Trophoblast cell (in vitro differentiated cells and primary cell): ENCODE data around the gene PLCH1.

Source experiments
- DNase-seq, 2 donors: peaks; one replicate each; pipeline ENCODE4 v3.0.0-alpha.2; 2016
- H2AFZ ChIP-seq: 2 replicates; pipeline ENCODE4 v1.6.1; 2013; ENCODE audit warnings: low read length, moderate library complexity, mild to moderate bottlenecking; ENCODE audit not compliant: insufficient read depth, poor library complexity
- H2AK5ac ChIP-seq: 2 replicates; pipeline ENCODE4 v1.6.1; 2013; ENCODE audit warnings: mild to moderate bottlenecking, low read length
- H2BK120ac ChIP-seq: 2 replicates; pipeline ENCODE4 v1.6.1; 2013; ENCODE audit warnings: low read length, mild to moderate bottlenecking, moderate library complexity; ENCODE audit not compliant: insufficient read depth, poor library complexity
- H2BK12ac ChIP-seq: 2 replicates; pipeline ENCODE4 v1.6.1; 2013; ENCODE audit warnings: mild to moderate bottlenecking, low read length, moderate library complexity
- H2BK5ac ChIP-seq: 2 replicates; pipeline ENCODE4 v1.6.1; 2013; ENCODE audit warnings: low read length, low read depth, moderate library complexity, mild to moderate bottlenecking; ENCODE audit not compliant: poor library complexity
- H3K14ac ChIP-seq: 2 replicates; pipeline ENCODE4 v1.6.1; 2013; ENCODE audit warnings: mild to moderate bottlenecking, low read length
- H3K18ac ChIP-seq: 2 replicates; pipeline ENCODE4 v1.6.1; 2013; ENCODE audit warnings: mild to moderate bottlenecking, low read length
- H3K23ac ChIP-seq: 2 replicates; pipeline ENCODE4 v1.6.1; 2013; ENCODE audit warnings: low read length
- H3K27ac ChIP-seq: 2 replicates; pipeline ENCODE4 v1.5.1; 2013; ENCODE audit warnings: low read depth, mild to moderate bottlenecking, inconsistent platforms, low read length, moderate library complexity
- H3K27me3 ChIP-seq: 2 replicates; pipeline ENCODE4 v1.6.1; 2013; ENCODE audit warnings: inconsistent platforms, mild to moderate bottlenecking, low read length, moderate library complexity; ENCODE audit not compliant: insufficient read depth
- H3K36me3 ChIP-seq, 2 experiments: 1 replicate in 1 of 2; 2 replicates in 1 of 2; pipeline ENCODE4 v1.6.1; 2013; ENCODE audit warnings: low read length in 2 of 2, mild to moderate bottlenecking in 2 of 2, moderate library complexity in 1 of 2; ENCODE audit not compliant: insufficient read depth in 2 of 2, control insufficient read depth in 1 of 2
- H3K4ac ChIP-seq: 2 replicates; pipeline ENCODE4 v1.6.1; 2013; ENCODE audit warnings: low read depth, mild to moderate bottlenecking, low read length, moderate library complexity
- H3K4me1 ChIP-seq, 2 experiments: 1 replicate in 1 of 2; 2 replicates in 1 of 2; pipeline ENCODE4 v1.6.1; 2013; ENCODE audit warnings: low read length in 2 of 2, mild to moderate bottlenecking in 2 of 2, moderate library complexity in 1 of 2; ENCODE audit not compliant: insufficient read depth in 2 of 2, control insufficient read depth in 1 of 2
- H3K4me2 ChIP-seq: 2 replicates; pipeline ENCODE4 v1.6.1; 2013; ENCODE audit warnings: inconsistent platforms, mild to moderate bottlenecking, low read length, moderate library complexity
- H3K4me3 ChIP-seq: 2 replicates; pipeline ENCODE4 v1.5.1; 2013; ENCODE audit warnings: mild to moderate bottlenecking, low read depth, low read length, inconsistent platforms
- H3K79me1 ChIP-seq: one replicate; pipeline ENCODE4 v1.6.1; 2013; ENCODE audit warnings: low read length
- H3K79me2 ChIP-seq: 2 replicates; pipeline ENCODE4 v1.6.1; 2013; ENCODE audit warnings: low read length, mild to moderate bottlenecking; ENCODE audit not compliant: control insufficient read depth, insufficient read depth, poor library complexity
- H3K9ac ChIP-seq: 2 replicates; pipeline ENCODE4 v1.6.1; 2013; ENCODE audit warnings: mild to moderate bottlenecking, low read length
- H3K9me3 ChIP-seq: 2 replicates; pipeline ENCODE4 v1.6.1; 2013; ENCODE audit warnings: low read depth, mild to moderate bottlenecking, control low read depth, inconsistent platforms, low read length; ENCODE audit not compliant: insufficient read depth
- H4K12ac ChIP-seq: 2 replicates; pipeline ENCODE4 v1.6.1; 2013; ENCODE audit warnings: low read depth, mild to moderate bottlenecking, low read length, moderate library complexity
- H4K8ac ChIP-seq: 2 replicates; pipeline ENCODE4 v1.6.1; 2013; ENCODE audit warnings: low read depth, mild to moderate bottlenecking, low read length, moderate library complexity
- H4K91ac ChIP-seq: one replicate; pipeline ENCODE4 v1.6.1; 2013; ENCODE audit warnings: low read depth, mild to moderate bottlenecking, low read length, moderate library complexity
- WGBS: extraction: QIAGEN DNeasy Blood & Tissue Kit; methylation state at CpG from one replicate; pipeline ENCODE4 v1.1.7; 2013; ENCODE audit warnings: missing lambda C conversion rate; ENCODE audit not compliant: insufficient read length, insufficient coverage; ENCODE audit errors: extremely low coverage; 5-methylcytosine and 5-hydroxymethylcytosine counted together

Gene PLCH1

GRCh38 chr3:155354658-155355057, 390.2 kb downstream of the PLCH1 start:
- H3K36me3 ChIP-seq: no peaks in the 10 kb centered on the region
- no peak for DNase-seq
- no peak overlapping the region for H2AFZ ChIP-seq
- no peak overlapping the region for H3K23ac ChIP-seq
- no peak overlapping the region for H2BK5ac ChIP-seq
- H3K79me2 ChIP-seq: no peaks in the 10 kb centered on the region
- H3K9me3 ChIP-seq: no peaks in the 10 kb centered on the region
- no peak overlapping the region for H4K8ac ChIP-seq
- no peak overlapping the region for H3K9ac ChIP-seq
- H3K14ac ChIP-seq: peak overlapping the region; percentile 14
- H2BK12ac ChIP-seq: no peak overlapping the region
- no peak overlapping the region for H3K4me2 ChIP-seq
- peak overlapping the region; percentile 32 for H4K91ac ChIP-seq
- H3K18ac ChIP-seq: no peak overlapping the region
- H3K79me1 ChIP-seq: no peaks in the 10 kb centered on the region
- H2BK120ac ChIP-seq: no peak overlapping the region
- H4K12ac ChIP-seq: no peak overlapping the region
- no peak overlapping the region for H2AK5ac ChIP-seq
- no peak overlapping the region for H3K4ac ChIP-seq
- H3K27ac ChIP-seq: no peak overlapping the region
- no peak overlapping the region for H3K4me3 ChIP-seq
- no peaks in the 10 kb centered on the region for H3K27me3 ChIP-seq
- peaks cover 0 to 7% of the 10 kb centered on the region in 2 experiments for H3K4me1 ChIP-seq

- H4K91ac ChIP-seq: no peak overlapping the region
- no peaks in the 10 kb centered on the region for H3K36me3 ChIP-seq
- no peaks in the 10 kb centered on the region for H3K79me2 ChIP-seq
- H3K4me3 ChIP-seq: no peak overlapping the region
- H2AK5ac ChIP-seq: no peak overlapping the region
- H2BK12ac ChIP-seq: no peak overlapping the region
- no peaks in the 10 kb centered on the region for H3K79me1 ChIP-seq
- no CpG with 5 or more reads among the region's 6 CpGs for WGBS
- H2AFZ ChIP-seq: no peak overlapping the region
- no peaks in the 10 kb centered on the region for H3K9me3 ChIP-seq
- no peak overlapping the region for H3K9ac ChIP-seq
- no peak overlapping the region for H3K27ac ChIP-seq
- no peak overlapping the region for H3K14ac ChIP-seq
- H3K4ac ChIP-seq: no peak overlapping the region
- peak in 1 of 2 donors; percentile 78 for DNase-seq
- no peak overlapping the region for H3K4me2 ChIP-seq
- H3K23ac ChIP-seq: no peak overlapping the region
- no peak overlapping the region for H2BK120ac ChIP-seq
- no peak overlapping the region for H4K8ac ChIP-seq
- no peaks in the 10 kb centered on the region for H3K27me3 ChIP-seq
- no peak overlapping the region for H4K12ac ChIP-seq
- H3K4me1 ChIP-seq: peaks cover 0 to 7% of the 10 kb centered on the region in 2 experiments
- H3K18ac ChIP-seq: no peak overlapping the region
- no peak overlapping the region for H2BK5ac ChIP-seq
These were observed 391.9 kb downstream of the PLCH1 start for GRCh38 chr3:155352900-155353490.

- no peak overlapping the region for H2BK120ac ChIP-seq
- peaks cover 0 to 7% of the 10 kb centered on the region in 2 experiments for H3K4me1 ChIP-seq
- H3K14ac ChIP-seq: no peak overlapping the region
- H3K79me1 ChIP-seq: no peaks in the 10 kb centered on the region
- H3K4ac ChIP-seq: no peak overlapping the region
- H2BK5ac ChIP-seq: no peak overlapping the region
- no peak overlapping the region for H4K8ac ChIP-seq
- H3K27ac ChIP-seq: no peak overlapping the region
- H4K91ac ChIP-seq: no peak overlapping the region
- H2AFZ ChIP-seq: no peak overlapping the region
- H3K9ac ChIP-seq: no peak overlapping the region
- no peaks in the 10 kb centered on the region for H3K9me3 ChIP-seq
- no peaks in the 10 kb centered on the region for H3K36me3 ChIP-seq
- no peak overlapping the region for H3K4me3 ChIP-seq
- no CpG with 5 or more reads among the region's 1 CpG for WGBS
- DNase-seq: no peak
- no peak overlapping the region for H3K18ac ChIP-seq
- H3K23ac ChIP-seq: no peak overlapping the region
- no peak overlapping the region for H4K12ac ChIP-seq
- H2BK12ac ChIP-seq: no peak overlapping the region
- H3K79me2 ChIP-seq: no peaks in the 10 kb centered on the region
- H3K27me3 ChIP-seq: no peaks in the 10 kb centered on the region
- no peak overlapping the region for H3K4me2 ChIP-seq
- no peak overlapping the region for H2AK5ac ChIP-seq
These were observed 394.3 kb downstream of the PLCH1 start for GRCh38 chr3:155350571-155350970.

- no peak overlapping the region for H3K18ac ChIP-seq
- H2BK5ac ChIP-seq: no peak overlapping the region
- H3K27me3 ChIP-seq: no peaks in the 10 kb centered on the region
- WGBS: no CpG with 5 or more reads among the region's 1 CpG
- H3K9me3 ChIP-seq: no peaks in the 10 kb centered on the region
- no peak overlapping the region for H3K27ac ChIP-seq
- no peak for DNase-seq
- no peaks in the 10 kb centered on the region for H3K4me1 ChIP-seq
- no peak overlapping the region for H3K4ac ChIP-seq
- no peaks in the 10 kb centered on the region for H3K79me1 ChIP-seq
- H3K14ac ChIP-seq: no peak overlapping the region
- no peaks in the 10 kb centered on the region for H3K36me3 ChIP-seq
- H3K23ac ChIP-seq: no peak overlapping the region
- no peak overlapping the region for H4K91ac ChIP-seq
- H2BK120ac ChIP-seq: no peak overlapping the region
- H3K79me2 ChIP-seq: no peaks in the 10 kb centered on the region
- no peak overlapping the region for H3K9ac ChIP-seq
- H2AK5ac ChIP-seq: no peak overlapping the region
- no peak overlapping the region for H2AFZ ChIP-seq
- H2BK12ac ChIP-seq: no peak overlapping the region
- no peak overlapping the region for H3K4me2 ChIP-seq
- no peak overlapping the region for H4K8ac ChIP-seq
- H4K12ac ChIP-seq: no peak overlapping the region
- H3K4me3 ChIP-seq: no peak overlapping the region
These were observed 397.0 kb downstream of the PLCH1 start for GRCh38 chr3:155347901-155348300.
